GM12874 (cell line): ENCODE results near the gene RGS17.

Experiments
- TF ChIP-seq, protein P1 (sequence below): IDR thresholded peaks from 2 replicates; pipeline ENCODE4 v1.5.1; 2011; ENCODE audit warnings: low read depth, mild to moderate bottlenecking, control low read depth, low read length, moderate library complexity; ENCODE audit not compliant: insufficient read depth

RGS17 gene

DNA sequence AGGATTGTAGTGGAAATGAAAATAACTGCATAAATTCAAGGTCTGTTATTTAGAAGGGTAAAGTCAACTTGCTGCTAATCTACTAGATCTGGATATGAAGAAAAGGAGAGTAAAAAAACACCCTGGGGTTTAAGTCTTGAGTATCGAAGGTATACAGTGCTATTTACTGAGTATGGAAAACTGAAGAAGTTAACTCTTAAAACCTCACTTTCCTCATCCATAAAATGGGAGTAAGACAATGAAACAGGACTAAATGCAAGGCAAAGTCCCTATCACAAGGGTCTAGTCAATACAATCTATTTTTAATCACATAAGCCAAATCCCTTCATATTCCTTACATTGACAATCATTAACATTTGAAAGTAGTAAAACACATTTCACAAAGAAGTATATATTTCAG is 150.4 kb downstream of the RGS17 start:
- TF ChIP-seq, protein P1, sequence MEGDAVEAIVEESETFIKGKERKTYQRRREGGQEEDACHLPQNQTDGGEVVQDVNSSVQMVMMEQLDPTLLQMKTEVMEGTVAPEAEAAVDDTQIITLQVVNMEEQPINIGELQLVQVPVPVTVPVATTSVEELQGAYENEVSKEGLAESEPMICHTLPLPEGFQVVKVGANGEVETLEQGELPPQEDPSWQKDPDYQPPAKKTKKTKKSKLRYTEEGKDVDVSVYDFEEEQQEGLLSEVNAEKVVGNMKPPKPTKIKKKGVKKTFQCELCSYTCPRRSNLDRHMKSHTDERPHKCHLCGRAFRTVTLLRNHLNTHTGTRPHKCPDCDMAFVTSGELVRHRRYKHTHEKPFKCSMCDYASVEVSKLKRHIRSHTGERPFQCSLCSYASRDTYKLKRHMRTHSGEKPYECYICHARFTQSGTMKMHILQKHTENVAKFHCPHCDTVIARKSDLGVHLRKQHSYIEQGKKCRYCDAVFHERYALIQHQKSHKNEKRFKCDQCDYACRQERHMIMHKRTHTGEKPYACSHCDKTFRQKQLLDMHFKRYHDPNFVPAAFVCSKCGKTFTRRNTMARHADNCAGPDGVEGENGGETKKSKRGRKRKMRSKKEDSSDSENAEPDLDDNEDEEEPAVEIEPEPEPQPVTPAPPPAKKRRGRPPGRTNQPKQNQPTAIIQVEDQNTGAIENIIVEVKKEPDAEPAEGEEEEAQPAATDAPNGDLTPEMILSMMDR, result no peak

GRCh38 chr6:152979116-152979515 is 152.0 kb downstream of the RGS17 start:
- TF ChIP-seq, protein P1, result no peak

DNA sequence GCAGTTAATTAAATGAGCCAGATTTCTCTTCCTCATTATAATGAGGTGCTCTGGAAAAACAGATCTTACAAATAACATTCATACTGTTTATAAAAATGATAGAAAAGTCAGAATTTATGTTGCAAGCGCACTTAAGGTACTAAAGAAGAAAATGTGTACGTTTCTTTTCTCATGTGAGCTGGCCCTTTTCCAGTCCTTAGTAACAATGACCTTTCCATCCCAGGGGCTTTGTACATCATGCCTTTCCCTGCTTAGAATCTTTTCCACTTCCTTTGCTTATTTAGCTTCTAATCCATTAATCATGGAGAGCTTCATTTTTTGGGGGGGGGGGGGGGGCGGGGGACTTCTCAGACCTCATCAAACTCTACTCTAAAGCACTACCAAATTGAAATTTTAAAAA is 153.0 kb downstream of the RGS17 start:
- TF ChIP-seq, protein P1, result no peak

DNA sequence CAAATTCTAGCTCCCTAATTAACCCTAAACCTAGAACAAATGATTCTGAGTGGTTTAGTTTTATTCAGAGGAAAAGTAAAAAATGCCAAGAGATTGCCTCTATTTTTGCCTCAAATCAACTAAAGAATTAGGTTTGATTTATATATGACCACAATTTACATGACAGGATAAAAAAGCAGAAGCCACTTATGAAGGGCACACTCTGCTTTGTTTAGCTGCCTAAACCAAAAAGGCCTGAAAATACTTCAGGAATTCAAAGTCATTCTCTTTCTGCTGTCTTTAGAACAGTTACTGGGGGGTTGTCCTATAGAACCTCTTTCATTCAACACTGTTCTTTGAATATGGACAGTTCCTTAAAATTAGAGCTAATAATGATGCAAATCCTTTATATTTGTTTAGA is 153.5 kb downstream of the RGS17 start:
- TF ChIP-seq, protein P1, result no peak

- TF ChIP-seq, protein P1, result no peak
Observed at GRCh38 chr6:152976749-152977148, 154.3 kb downstream of the RGS17 start.

- TF ChIP-seq, protein P1, result no peak
Observed at GRCh38 chr6:152975204-152975915, 155.7 kb downstream of the RGS17 start.

DNA sequence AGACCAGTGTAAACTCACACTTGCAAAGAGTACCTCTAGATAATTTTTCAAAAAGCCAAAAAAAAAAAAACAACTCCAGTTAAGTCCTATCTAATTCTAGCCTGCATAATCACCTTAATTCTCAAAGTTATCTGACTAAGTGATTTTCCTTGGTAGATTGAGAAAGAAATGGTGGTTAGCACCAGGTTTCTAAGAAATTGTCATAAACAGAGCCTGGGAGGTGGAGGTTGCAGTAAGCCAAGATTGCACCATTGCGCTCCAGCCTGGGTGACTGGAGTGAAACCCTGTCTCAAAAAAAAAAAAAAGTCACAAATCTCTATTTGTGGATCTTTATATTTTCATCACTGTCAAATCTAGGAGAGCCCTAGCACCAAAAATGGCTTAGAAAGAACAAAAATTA is 157.2 kb downstream of the RGS17 start:
- TF ChIP-seq, protein P1, result no peak
